Chondrocyte (in vitro differentiated cells): ENCODE measurements around the gene CTTNBP2NL. TPM values are rescaled to one million over a fixed set of nuclear protein-coding genes. Genes with fewer than 3 reads are reported as not detected.

Experiments
- DNase-seq: peaks from one replicate; pipeline ENCODE4 v3.0.0; 2021; ENCODE audit warnings: mixed read lengths, low spot score
- H3K27ac Mint-ChIP-seq: one replicate; pipeline ENCODE4 v1.8.0; 2021; ENCODE audit warnings: mild to moderate bottlenecking, moderate library complexity, mixed read lengths; ENCODE audit not compliant: unreplicated experiment
- H3K27me3 Mint-ChIP-seq: 2 replicates; pipeline ENCODE4 v1.8.0; 2021; ENCODE audit warnings: low read depth, mixed read lengths
- H3K36me3 Mint-ChIP-seq: 2 replicates; pipeline ENCODE4 v1.8.0; 2021; ENCODE audit warnings: low read depth, mixed read lengths
- H3K4me1 Mint-ChIP-seq: 2 replicates; pipeline ENCODE4 v1.8.0; 2021; ENCODE audit warnings: low read depth, mild to moderate bottlenecking, mixed read lengths
- H3K4me3 Mint-ChIP-seq: one replicate; pipeline ENCODE4 v1.8.0; 2021; ENCODE audit warnings: mild to moderate bottlenecking, moderate library complexity, mixed read lengths; ENCODE audit not compliant: unreplicated experiment
- H3K9me3 Mint-ChIP-seq: 2 replicates; pipeline ENCODE4 v1.8.0; 2021; ENCODE audit warnings: low read depth, mixed read lengths
- CTCF ChIP-seq: fragments of 200-600 bp; sonication (generic); IDR thresholded peaks from 2 replicates; pipeline ENCODE4 v1.5.0; 2021; ENCODE audit warnings: antibody characterized with exemption, mild to moderate bottlenecking, moderate library complexity
- total RNA-seq: library from RNA; stranded (reverse); gene quantifications from 3 replicates; pipeline ENCODE4 v1.2.1, GENCODE V29; 2021

CTTNBP2NL gene
- total RNA-seq, 1 donor from 2014 or later: 52.2 TPM

DNA sequence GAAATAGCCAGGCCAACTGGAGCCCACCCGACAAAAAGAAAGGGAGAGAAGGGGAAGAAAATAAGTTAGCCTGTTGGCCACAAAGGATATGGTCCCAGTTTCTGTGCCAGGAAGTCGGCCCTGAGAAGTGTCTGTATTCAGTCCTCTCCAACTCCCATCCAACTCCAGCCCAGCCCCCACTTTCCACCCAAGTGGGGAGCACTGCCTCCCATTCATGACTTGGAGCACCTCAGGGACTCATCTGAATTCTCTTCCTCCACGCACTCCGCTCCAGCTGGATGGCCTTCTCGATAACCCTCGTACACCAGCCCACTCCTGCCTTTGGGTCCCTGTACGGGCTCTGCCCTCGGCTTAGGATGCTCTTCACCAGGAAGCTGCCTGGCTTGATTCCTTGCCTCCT lies 110.7 kb downstream of the CTTNBP2NL start:
- no peak for DNase-seq
- no peak for TF ChIP-seq CTCF
- H3K27me3 Mint-ChIP-seq: peaks cover 11% of the 10 kb centered on the region
- H3K27ac Mint-ChIP-seq: no peak overlapping the region
- H3K36me3 Mint-ChIP-seq: no peaks in the 10 kb centered on the region
- H3K4me1 Mint-ChIP-seq: peaks cover 20% of the 10 kb centered on the region
- H3K9me3 Mint-ChIP-seq: no peaks in the 10 kb centered on the region
- no peak overlapping the region for H3K4me3 Mint-ChIP-seq

DNA sequence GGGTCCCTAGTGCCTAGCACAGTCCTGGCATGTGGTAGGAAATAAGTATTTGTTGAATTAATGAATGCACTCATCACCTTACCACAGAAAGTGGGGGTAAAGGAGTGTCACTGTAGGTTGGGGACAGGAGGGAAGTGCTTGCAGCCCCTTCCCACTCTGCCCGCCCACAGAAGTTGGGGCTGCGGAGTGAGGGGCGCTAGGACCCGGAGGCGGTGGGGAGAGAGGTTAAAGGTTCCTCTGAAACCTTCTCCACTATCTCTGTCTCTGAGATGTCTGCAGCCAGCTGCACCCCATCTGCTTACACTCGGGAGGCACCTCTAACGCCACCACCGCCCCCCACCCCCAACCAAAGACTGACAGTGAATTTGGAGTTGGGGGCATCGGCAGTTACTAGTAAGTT lies 111.3 kb downstream of the CTTNBP2NL start:
- TF ChIP-seq CTCF: no peak
- Mint-ChIP-seq H3K27me3 (peaks cover 11% of the 10 kb centered on the region), H3K27ac (no peak overlapping the region)

GRCh38 chr1:112507921-112508277 lies 111.9 kb downstream of the CTTNBP2NL start:
- Mint-ChIP-seq H3K27ac (no peak overlapping the region), H3K36me3 (no peaks in the 10 kb centered on the region), H3K4me3 (peak overlapping the region; percentile 70), H3K27me3 (peaks cover 11% of the 10 kb centered on the region), H3K9me3 (no peaks in the 10 kb centered on the region), H3K4me1 (peaks cover 13% of the 10 kb centered on the region)
- no peak for DNase-seq
- no peak for TF ChIP-seq CTCF

More for the DNA sequence above, 111.3 kb downstream of the CTTNBP2NL start:
- Mint-ChIP-seq H3K4me3 (peak overlapping the region; percentile 70), H3K9me3 (no peaks in the 10 kb centered on the region), H3K36me3 (no peaks in the 10 kb centered on the region), H3K4me1 (peaks cover 18% of the 10 kb centered on the region)
- DNase-seq: no peak

DNA sequence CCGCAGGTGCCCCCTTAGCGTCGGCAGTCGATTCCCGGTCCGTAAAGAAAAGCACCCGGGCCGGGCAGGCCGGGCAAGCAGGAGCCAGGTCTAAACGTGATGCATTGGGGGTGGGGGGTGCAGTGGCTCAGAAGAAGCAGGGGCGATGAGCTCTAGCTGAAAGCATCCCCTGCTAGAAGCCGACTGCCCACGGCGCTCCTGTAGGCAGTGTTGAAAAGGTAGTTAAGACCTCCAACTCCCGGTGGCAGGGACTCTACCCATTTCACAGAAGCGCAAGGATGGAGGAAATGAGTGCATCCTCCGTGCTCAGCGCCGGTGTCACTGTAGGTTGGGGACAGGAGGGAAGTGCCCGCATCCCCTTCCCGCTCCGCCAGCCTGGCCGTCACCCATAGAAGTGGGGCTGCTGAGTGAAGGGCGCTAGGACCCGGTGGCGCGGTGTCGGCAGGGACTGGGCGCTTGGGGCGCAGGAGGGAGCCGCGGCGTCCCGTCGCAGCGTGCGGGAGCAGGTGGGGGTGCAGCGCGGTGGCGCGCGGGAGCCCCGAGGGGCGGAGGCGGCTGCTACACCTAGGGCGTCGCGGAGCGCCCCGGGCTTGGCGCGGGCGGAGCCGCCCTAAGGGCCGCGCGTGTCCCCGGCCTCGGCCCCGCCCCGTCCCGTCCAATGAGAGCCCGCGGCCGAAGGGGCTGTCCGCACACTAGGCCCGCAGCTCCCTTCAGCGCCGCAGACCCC lies 112.4 kb downstream of the CTTNBP2NL start, which contains the start of gene WNT2B:
TSS of gene WNT2B (plus strand) at position 688 of the 727 bp plus-strand sequence. CDS start 298 bp downstream, outside the sequence.
- DNase-seq: no peak
- H3K9me3 Mint-ChIP-seq: no peaks in the 10 kb centered on the region
- H3K27ac Mint-ChIP-seq: no peak within 1 kb of the TSS
- H3K36me3 Mint-ChIP-seq: no peaks in the 10 kb centered on the region
- H3K4me1 Mint-ChIP-seq: peaks cover 12% of the 10 kb centered on the region
- TF ChIP-seq CTCF: peak; percentile 21
- peak within 1 kb of the TSS; percentile 70 for H3K4me3 Mint-ChIP-seq
- peaks cover 10% of the 10 kb centered on the region for H3K27me3 Mint-ChIP-seq

GRCh38 chr1:112509005-112509659 lies 113.1 kb downstream of the CTTNBP2NL start:
- Mint-ChIP-seq H3K4me3 (peak overlapping the region; percentile 55), H3K9me3 (no peaks in the 10 kb centered on the region), H3K4me1 (peaks cover 12% of the 10 kb centered on the region), H3K27me3 (peaks cover 6% of the 10 kb centered on the region), H3K27ac (no peak overlapping the region), H3K36me3 (no peaks in the 10 kb centered on the region)
- no peak for DNase-seq
- TF ChIP-seq CTCF: no peak
